ENCODE measurements around the gene PIEZO2. TPM values are rescaled to one million over a fixed set of nuclear protein-coding genes. Genes with fewer than 3 reads are reported as not detected.
"Not testable (repeated sequence)": the region's sequence is repeated elsewhere in the genome, so short reads cannot be mapped to it uniquely, and the experiment has no call there.

Gene PIEZO2
- total RNA-seq, 4 donors from 2014 or later, result 2.1 to 7.4 (median 2.5) TPM; not detected in 1

DNA sequence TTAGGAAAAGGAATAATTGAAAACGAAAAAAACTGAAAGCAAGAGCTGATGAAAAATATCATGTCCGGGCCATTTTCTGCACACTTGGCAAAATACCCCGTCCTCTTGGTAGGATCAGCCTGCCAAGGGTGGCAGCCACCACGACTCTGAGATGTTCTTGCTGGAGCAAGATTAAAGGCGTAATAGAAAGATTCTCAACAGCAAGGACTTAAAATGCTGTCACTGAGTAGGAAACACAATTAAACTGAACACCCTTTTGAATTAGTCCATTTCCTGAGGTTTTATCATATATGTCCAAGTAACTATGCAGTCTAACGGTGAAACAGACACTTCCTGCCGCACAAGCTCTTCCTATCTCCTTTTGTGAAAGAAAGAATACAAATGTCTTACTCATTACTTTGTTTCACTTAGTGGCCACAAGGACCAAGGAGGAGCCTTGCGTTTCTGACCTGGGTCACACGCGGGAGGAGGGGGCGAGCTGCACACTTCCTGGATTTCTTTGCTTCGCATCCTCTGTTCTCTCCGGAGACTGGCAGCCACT, 222.7 kb downstream of the PIEZO2 start:
- peaks cover 0 to 17% (median 0%) of the 10 kb centered on the region in 3 donors for H3K4me1 ChIP-seq
- TF ChIP-seq POLR2A (IDR thresholded peaks at IDR 0.05), result no peak
- TF ChIP-seq, protein P1, sequence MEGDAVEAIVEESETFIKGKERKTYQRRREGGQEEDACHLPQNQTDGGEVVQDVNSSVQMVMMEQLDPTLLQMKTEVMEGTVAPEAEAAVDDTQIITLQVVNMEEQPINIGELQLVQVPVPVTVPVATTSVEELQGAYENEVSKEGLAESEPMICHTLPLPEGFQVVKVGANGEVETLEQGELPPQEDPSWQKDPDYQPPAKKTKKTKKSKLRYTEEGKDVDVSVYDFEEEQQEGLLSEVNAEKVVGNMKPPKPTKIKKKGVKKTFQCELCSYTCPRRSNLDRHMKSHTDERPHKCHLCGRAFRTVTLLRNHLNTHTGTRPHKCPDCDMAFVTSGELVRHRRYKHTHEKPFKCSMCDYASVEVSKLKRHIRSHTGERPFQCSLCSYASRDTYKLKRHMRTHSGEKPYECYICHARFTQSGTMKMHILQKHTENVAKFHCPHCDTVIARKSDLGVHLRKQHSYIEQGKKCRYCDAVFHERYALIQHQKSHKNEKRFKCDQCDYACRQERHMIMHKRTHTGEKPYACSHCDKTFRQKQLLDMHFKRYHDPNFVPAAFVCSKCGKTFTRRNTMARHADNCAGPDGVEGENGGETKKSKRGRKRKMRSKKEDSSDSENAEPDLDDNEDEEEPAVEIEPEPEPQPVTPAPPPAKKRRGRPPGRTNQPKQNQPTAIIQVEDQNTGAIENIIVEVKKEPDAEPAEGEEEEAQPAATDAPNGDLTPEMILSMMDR (IDR thresholded peaks at IDR 0.05), result no peak
- no peaks in the 10 kb centered on the region for H3K27me3 ChIP-seq
- H3K36me3 ChIP-seq, result no peaks in the 10 kb centered on the region
- peak overlapping the region in 2 of 4 donors; percentile 18 to 45 for H3K4me3 ChIP-seq
- WGBS, 2 donors, result 36 to 56% methylated on average over 13 of the region's 13 CpGs
- intact Hi-C loops (cut with DNase I), result no loop called here
- no peak for DNase-seq
- peak overlapping the region; percentile 39 to 85 (median 64) for H3K27ac ChIP-seq
- no peaks in the 10 kb centered on the region for H3K9me3 ChIP-seq

DNA sequence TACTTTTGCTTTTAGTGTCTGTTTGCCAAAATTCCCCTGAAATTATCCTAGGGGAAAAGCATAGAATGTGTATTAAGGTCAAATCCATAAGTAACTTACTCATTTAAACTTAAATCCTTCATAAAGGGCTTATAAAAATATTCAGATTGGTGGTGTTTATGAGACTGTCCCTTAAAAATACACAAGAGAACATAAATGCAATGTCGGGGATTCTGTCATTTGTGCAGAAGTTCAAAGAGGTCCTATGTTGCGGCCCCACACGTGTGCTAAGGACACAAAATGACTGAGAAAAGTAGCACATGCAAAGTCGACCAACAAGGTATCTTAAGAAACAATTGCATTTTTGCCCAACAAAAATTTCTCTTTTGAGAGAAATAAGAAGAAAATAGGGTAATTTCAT, 225.1 kb downstream of the PIEZO2 start:
- TF ChIP-seq, protein P1 (IDR thresholded peaks at IDR 0.05), result no peak
- no peak for TF ChIP-seq POLR2A (IDR thresholded peaks at IDR 0.05)
- H3K4me1 ChIP-seq, result peaks cover 0 to 17% (median 0%) of the 10 kb centered on the region in 3 donors
- WGBS, 2 donors, result 77 to 89% methylated on average over 4 of the region's 4 CpGs

DNA sequence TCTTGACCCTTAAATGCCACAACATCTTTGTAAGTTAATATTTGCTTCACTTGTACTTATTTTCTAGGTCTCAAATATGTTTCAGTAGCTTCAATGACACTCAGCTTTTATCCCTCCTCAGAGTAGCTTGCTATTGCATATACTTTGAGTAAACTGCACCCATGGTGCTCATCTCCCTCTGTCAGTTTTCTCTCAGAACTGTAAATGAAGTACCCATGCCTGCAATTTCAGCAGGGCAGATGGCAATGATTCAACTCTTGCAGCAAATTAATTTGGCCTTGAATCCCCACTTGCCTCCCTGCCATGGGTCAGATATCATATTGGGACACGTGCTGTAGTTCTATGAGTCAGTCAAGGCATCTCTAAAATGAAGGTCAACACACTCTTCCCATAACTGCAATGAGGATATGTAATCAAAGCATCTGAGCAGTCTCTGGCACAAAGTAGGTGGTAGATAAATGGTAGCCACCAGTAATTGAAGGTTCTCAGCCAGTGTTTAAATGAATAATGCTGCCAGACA, 225.8 kb downstream of the PIEZO2 start:
- H3K27me3 ChIP-seq, result no peaks in the 10 kb centered on the region
- 33 to 71% methylated on average over 1 of the region's 1 CpG for WGBS, 2 donors
- peaks cover 0 to 17% (median 0%) of the 10 kb centered on the region in 3 donors for H3K4me1 ChIP-seq
- no peaks in the 10 kb centered on the region for H3K9me3 ChIP-seq
- intact Hi-C loops (cut with DNase I), result no loop called here
- H3K27ac ChIP-seq, result no peak overlapping the region
- H3K36me3 ChIP-seq, result no peaks in the 10 kb centered on the region
- DNase-seq, result no peak
- no peak for TF ChIP-seq POLR2A (IDR thresholded peaks at IDR 0.05)
- TF ChIP-seq, protein P1 (IDR thresholded peaks at IDR 0.05), result no peak
- no peak overlapping the region for H3K4me3 ChIP-seq

More for the DNA sequence above, 225.1 kb downstream of the PIEZO2 start:
- intact Hi-C loops (cut with DNase I), result no loop called here
- H3K27ac ChIP-seq, result no peak overlapping the region
- no peaks in the 10 kb centered on the region for H3K36me3 ChIP-seq
- no peak for DNase-seq
- H3K9me3 ChIP-seq, result no peaks in the 10 kb centered on the region
- H3K27me3 ChIP-seq, result no peaks in the 10 kb centered on the region
- H3K4me3 ChIP-seq, result no peak overlapping the region

DNA sequence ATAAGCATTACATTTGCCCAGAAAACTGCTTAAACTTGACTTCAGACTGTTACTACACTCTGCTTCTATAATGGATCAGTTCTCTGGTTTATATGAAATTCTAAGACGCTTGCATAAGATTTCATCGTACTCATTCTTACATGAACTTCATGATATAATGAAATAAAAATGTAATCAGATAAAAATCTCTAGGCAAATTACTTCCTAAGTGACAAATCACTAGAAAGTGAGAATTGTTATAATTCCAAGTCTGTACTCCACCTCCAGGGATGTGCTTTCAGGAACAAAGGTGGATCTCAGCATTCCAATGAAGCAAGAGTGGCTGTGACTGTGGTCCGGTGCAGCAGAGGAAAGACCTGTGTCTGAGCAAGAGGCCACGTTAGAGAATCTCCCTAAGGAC, 226.2 kb downstream of the PIEZO2 start:
- peaks cover 0 to 17% (median 0%) of the 10 kb centered on the region in 3 donors for H3K4me1 ChIP-seq
- no peaks in the 10 kb centered on the region for H3K9me3 ChIP-seq
- 56 to 62% methylated on average over 4 of the region's 4 CpGs for WGBS, 2 donors
- no peak overlapping the region for H3K27ac ChIP-seq
- H3K4me3 ChIP-seq, result no peak overlapping the region
- no peak for DNase-seq
- no peaks in the 10 kb centered on the region for H3K27me3 ChIP-seq
- TF ChIP-seq, protein P1 (IDR thresholded peaks at IDR 0.05), result no peak
- TF ChIP-seq POLR2A (IDR thresholded peaks at IDR 0.05), result no peak
- no peaks in the 10 kb centered on the region for H3K36me3 ChIP-seq
- intact Hi-C loops (cut with DNase I), result no loop called here

DNA sequence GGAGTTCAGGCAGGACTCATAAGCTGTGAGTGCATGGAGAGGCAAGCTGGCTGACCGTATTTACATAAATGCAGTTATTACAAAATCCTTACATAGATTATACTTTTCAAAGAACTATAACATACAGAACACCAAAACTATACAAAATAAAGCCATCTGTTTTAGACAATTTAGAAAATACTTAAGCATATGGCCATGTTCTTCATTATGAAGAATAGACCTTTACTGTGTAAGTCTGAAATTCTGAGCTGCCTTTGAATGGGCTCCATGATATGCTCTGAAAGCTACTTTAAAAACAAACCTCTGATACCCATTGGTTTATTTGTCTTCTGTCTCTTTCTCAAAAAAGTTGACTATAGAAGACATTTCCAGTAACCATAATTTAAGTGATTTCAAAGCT, 226.7 kb downstream of the PIEZO2 start:
- 75 to 79% methylated on average over 1 of the region's 1 CpG for WGBS, 2 donors

DNA sequence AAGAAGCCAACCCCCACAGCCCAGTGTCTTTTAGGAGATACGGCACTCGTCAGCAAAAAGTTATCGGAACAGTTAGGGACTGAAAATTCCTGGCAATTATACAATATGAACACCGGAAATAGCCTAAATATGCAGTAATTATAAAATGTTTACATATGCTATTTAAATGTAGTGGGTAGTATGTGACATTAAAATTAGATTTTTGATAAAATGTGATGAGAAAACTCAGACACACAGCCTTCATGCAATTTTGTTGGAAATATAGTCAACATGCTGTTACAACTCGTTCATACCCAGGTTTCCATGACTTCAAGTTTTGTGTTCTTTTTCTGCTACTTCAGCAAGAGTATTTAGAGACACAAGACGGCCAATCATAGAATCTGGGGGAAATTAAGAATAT, 229.1 kb downstream of the PIEZO2 start:
- DNase-seq; H3K4me3 ChIP-seq; H3K4me1 ChIP-seq; H3K9me3 ChIP-seq; H3K36me3 ChIP-seq; intact Hi-C loops (cut with DNase I); H3K27ac ChIP-seq; H3K27me3 ChIP-seq: not testable (repeated sequence)
- 74 to 79% methylated on average over 6 of the region's 6 CpGs for WGBS, 2 donors

More for the DNA sequence above, 226.7 kb downstream of the PIEZO2 start:
- DNase-seq; H3K4me3 ChIP-seq; H3K27ac ChIP-seq; H3K27me3 ChIP-seq; H3K36me3 ChIP-seq; H3K9me3 ChIP-seq; intact Hi-C loops (cut with DNase I): not testable (repeated sequence)
- H3K4me1 ChIP-seq, result peaks cover 0 to 13% (median 0%) of the 10 kb centered on the region in 3 donors

Measured in esophagus squamous epithelium (tissue), 5 donors.